Hepatocyte (in vitro differentiated cells): ENCODE results near the gene HS6ST2. TPM values are rescaled to one million over a fixed set of nuclear protein-coding genes. Genes with fewer than 3 reads are reported as not detected.
A peak's percentile ranks its signal among the peaks of the same experiment; 100 is the strongest.

Experiments
- DNase-seq: peaks from one replicate; pipeline ENCODE4 v3.0.0-alpha.2; 2016; ENCODE audit warnings: low spot score
- H2AFZ ChIP-seq: fragments of 200-600 bp; sonication (generic); 2 replicates; pipeline ENCODE4 v1.6.0; 2016; ENCODE audit warnings: antibody characterized with exemption, mild to moderate bottlenecking
- H3K27ac ChIP-seq: fragments of 200-600 bp; sonication (generic); 2 replicates; pipeline ENCODE4 v1.5.1; 2016; ENCODE audit warnings: mild to moderate bottlenecking
- H3K27me3 ChIP-seq: fragments of 200-600 bp; sonication (generic); 2 replicates; pipeline ENCODE4 v1.6.1; 2016
- H3K36me3 ChIP-seq: fragments of 200-600 bp; sonication (generic); replicated peaks from 2 replicates; pipeline ENCODE4 v1.5.1; 2016; ENCODE audit warnings: low read depth; ENCODE audit not compliant: insufficient read depth
- H3K4me1 ChIP-seq: fragments of 200-600 bp; sonication (generic); 2 replicates; pipeline ENCODE4 v1.5.1; 2016; ENCODE audit warnings: mild to moderate bottlenecking, moderate library complexity; ENCODE audit not compliant: insufficient read depth
- H3K4me2 ChIP-seq: fragments of 200-600 bp; sonication (generic); 2 replicates; pipeline ENCODE4 v1.6.0; 2016
- H3K4me3 ChIP-seq: fragments of 200-600 bp; sonication (generic); 2 replicates; pipeline ENCODE4 v1.5.1; 2016; ENCODE audit warnings: mild to moderate bottlenecking
- H3K79me2 ChIP-seq: fragments of 200-600 bp; sonication (generic); 2 replicates; pipeline ENCODE4 v1.6.0; 2017; ENCODE audit warnings: mild to moderate bottlenecking
- H3K9me2 ChIP-seq: fragments of 200-600 bp; sonication (generic); replicated peaks from 2 replicates; pipeline ENCODE4 v1.6.0; 2017; ENCODE audit warnings: mild to moderate bottlenecking; ENCODE audit not compliant: insufficient read depth
- H3K9me3 ChIP-seq: fragments of 200-600 bp; sonication (generic); 2 replicates; pipeline ENCODE4 v1.5.1; 2016; ENCODE audit warnings: low read depth, mild to moderate bottlenecking
- H4K20me1 ChIP-seq: fragments of 200-600 bp; sonication (generic); 2 replicates; pipeline ENCODE4 v1.6.0; 2016; ENCODE audit warnings: mild to moderate bottlenecking; ENCODE audit not compliant: insufficient read depth, poor library complexity, severe bottlenecking
- CTCF ChIP-seq: fragments of 200-600 bp; sonication (generic); IDR thresholded peaks from 2 replicates; pipeline ENCODE4 v1.5.1; 2016; ENCODE audit warnings: antibody characterized with exemption, mild to moderate bottlenecking; ENCODE audit not compliant: poor library complexity
- EZH2 ChIP-seq: fragments of 200-600 bp; sonication (generic); IDR thresholded peaks from 2 replicates; pipeline ENCODE4 v1.6.1; 2016; ENCODE audit warnings: antibody characterized with exemption, mild to moderate bottlenecking, borderline replicate concordance
- EZH2phosphoT487 ChIP-seq: fragments of 200-600 bp; sonication (generic); IDR thresholded peaks from one replicate; pipeline ENCODE4 v1.6.1; 2018; ENCODE audit warnings: antibody characterized with exemption, mild to moderate bottlenecking, low read depth, moderate library complexity; ENCODE audit not compliant: unreplicated experiment, severe bottlenecking
- WGBS: methylation state at CpG from one replicate; pipeline ENCODE4 v1.1.6; 2016; ENCODE audit warnings: low lambda C conversion rate; ENCODE audit errors: missing lambda C conversion rate; 5-methylcytosine and 5-hydroxymethylcytosine counted together
- polyA plus RNA-seq: library from polyadenylated mRNA; unstranded; fragments of >200 nt; fragmentation: Nextera tagmentation; extraction: Ambion mirVana; gene quantifications from 2 replicates; pipeline ENCODE4 v1.2.1, GENCODE V29; 2016
- total RNA-seq: library from RNA; depleted of rRNA; stranded (reverse); fragments of >200 nt; gene quantifications from 2 replicates; pipeline ENCODE4 v1.2.3, GENCODE V29; 2014

The HS6ST2 gene
- total and polyA plus RNA-seq, 2 experiments from 2014 or later = 17.4 to 21.9 TPM

GRCh38 chrX:132956421-132957210, 1.8 kb downstream of the HS6ST2 start:
- Histone ChIP-seq H3K9me2 (no peaks in the 10 kb centered on the region), H3K79me2 (no peaks in the 10 kb centered on the region), H3K27me3 (no peaks in the 10 kb centered on the region), H3K9me3 (no peaks in the 10 kb centered on the region), H2AFZ (peak overlapping the region; percentile 74), H4K20me1 (no peaks in the 10 kb centered on the region), H3K36me3 (no peaks in the 10 kb centered on the region), H3K4me3 (peak overlapping the region; percentile 42), H3K4me2 (peak overlapping the region; percentile 92), H3K27ac (no peak overlapping the region), H3K4me1 (peaks cover 5% of the 10 kb centered on the region)
- DNase-seq = peak; percentile 15
- 37% methylated on average over 76 of the region's 83 CpGs for WGBS
- TF ChIP-seq EZH2phosphoT487 = no peak
- no peak for TF ChIP-seq EZH2
- TF ChIP-seq CTCF = no peak

- Histone ChIP-seq H3K4me1 (peaks cover 5% of the 10 kb centered on the region), H3K27me3 (no peaks in the 10 kb centered on the region), H3K36me3 (no peaks in the 10 kb centered on the region), H3K9me3 (no peaks in the 10 kb centered on the region), H3K79me2 (no peaks in the 10 kb centered on the region), H2AFZ (no peak overlapping the region), H4K20me1 (no peaks in the 10 kb centered on the region), H3K9me2 (no peaks in the 10 kb centered on the region), H3K4me2 (peak overlapping the region; percentile 92), H3K27ac (no peak overlapping the region), H3K4me3 (peak overlapping the region; percentile 42)
- WGBS = 37% methylated on average over 11 of the region's 11 CpGs
- no peak for TF ChIP-seq EZH2phosphoT487
- peak; percentile 25 for TF ChIP-seq CTCF
- DNase-seq = no peak
Observed at GRCh38 chrX:132955690-132956089, 2.7 kb downstream of the HS6ST2 start.

GRCh38 chrX:132954323-132954722, 4.1 kb downstream of the HS6ST2 start:
- Histone ChIP-seq H2AFZ (no peak overlapping the region), H3K4me2 (no peak overlapping the region), H3K4me3 (no peak overlapping the region), H3K36me3 (no peaks in the 10 kb centered on the region), H3K9me3 (no peaks in the 10 kb centered on the region), H3K4me1 (peaks cover 5% of the 10 kb centered on the region), H3K27ac (no peak overlapping the region), H3K79me2 (no peaks in the 10 kb centered on the region), H3K27me3 (no peaks in the 10 kb centered on the region), H3K9me2 (no peaks in the 10 kb centered on the region), H4K20me1 (no peaks in the 10 kb centered on the region)
- WGBS = 84% methylated on average over 3 of the region's 3 CpGs
- no peak for DNase-seq
- TF ChIP-seq EZH2 (no peak), EZH2phosphoT487 (no peak), CTCF (no peak)

- no peaks in the 10 kb centered on the region for H4K20me1 ChIP-seq
- H3K4me3 ChIP-seq = no peak overlapping the region
- H3K4me1 ChIP-seq = peaks cover 5% of the 10 kb centered on the region
- no peak for TF ChIP-seq CTCF
- no peak for TF ChIP-seq EZH2
- TF ChIP-seq EZH2phosphoT487 = no peak
- H3K27ac ChIP-seq = no peak overlapping the region
- no peaks in the 10 kb centered on the region for H3K27me3 ChIP-seq
- no peaks in the 10 kb centered on the region for H3K36me3 ChIP-seq
- DNase-seq = no peak
- H3K9me3 ChIP-seq = no peaks in the 10 kb centered on the region
- 63% methylated on average over 7 of the region's 7 CpGs for WGBS
- H2AFZ ChIP-seq = no peak overlapping the region
- no peaks in the 10 kb centered on the region for H3K9me2 ChIP-seq
- no peaks in the 10 kb centered on the region for H3K79me2 ChIP-seq
- no peak overlapping the region for H3K4me2 ChIP-seq
Observed at GRCh38 chrX:132953354-132953753, 5.1 kb downstream of the HS6ST2 start.
